Endothelial cell of hepatic sinusoid (primary cell): Measurements from ENCODE around the gene PITPNB.

Experiments
- in situ Hi-C: cut with HindIII; loops from 2 replicates; pipeline ENCODE4 v1.10.0; 2017; ENCODE audit warnings: low sequenced_read_pairs

The PITPNB gene

DNA sequence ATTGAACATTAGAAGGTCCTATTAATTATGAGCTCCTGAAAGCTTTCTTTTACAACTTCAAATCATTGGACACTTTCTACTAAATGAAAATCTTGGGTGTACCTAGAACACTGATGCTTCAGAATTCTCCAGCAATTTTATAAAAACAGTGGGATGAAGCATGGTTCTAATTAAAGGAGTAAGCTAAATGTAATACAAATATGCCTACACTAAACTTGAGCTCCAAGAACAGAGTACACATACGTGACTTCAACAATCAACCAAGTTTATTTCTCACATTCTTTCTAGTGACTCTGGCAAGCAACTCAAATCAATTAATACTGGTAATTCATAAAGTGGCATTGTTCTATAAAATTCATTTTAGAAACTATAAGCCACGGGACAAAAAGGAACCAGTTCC lies 55.5 kb downstream of the PITPNB start:
- in situ Hi-C loops: no loop called here

GRCh38 chr22:27863001-27863400 lies 56.1 kb downstream of the PITPNB start:
- in situ Hi-C loops: no loop called here

- in situ Hi-C loops: no loop called here
These were observed 59.7 kb downstream of the PITPNB start for GRCh38 chr22:27859336-27859735.

GRCh38 chr22:27858626-27859025 lies 60.4 kb downstream of the PITPNB start:
- in situ Hi-C loops: no loop called here

DNA sequence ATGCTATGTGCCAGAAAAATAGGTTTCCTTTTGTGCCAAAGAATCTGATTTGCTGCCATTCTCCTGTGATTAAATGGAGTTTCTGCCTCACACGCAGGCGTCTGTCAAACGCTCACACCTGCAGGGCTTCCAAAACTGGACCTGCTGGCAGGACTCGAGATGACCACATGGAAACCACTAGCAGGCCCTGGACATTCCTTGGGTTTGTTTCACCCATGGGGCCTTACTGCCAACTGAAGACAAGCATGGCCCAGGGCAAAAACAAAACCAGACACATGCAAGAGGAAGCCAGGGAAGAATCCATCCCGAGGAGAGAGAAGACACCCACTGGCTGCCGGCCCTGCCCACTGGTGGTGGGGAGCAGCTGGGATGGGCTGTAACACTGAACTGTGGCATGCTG lies 61.6 kb downstream of the PITPNB start:
- in situ Hi-C loops: no loop called here

DNA sequence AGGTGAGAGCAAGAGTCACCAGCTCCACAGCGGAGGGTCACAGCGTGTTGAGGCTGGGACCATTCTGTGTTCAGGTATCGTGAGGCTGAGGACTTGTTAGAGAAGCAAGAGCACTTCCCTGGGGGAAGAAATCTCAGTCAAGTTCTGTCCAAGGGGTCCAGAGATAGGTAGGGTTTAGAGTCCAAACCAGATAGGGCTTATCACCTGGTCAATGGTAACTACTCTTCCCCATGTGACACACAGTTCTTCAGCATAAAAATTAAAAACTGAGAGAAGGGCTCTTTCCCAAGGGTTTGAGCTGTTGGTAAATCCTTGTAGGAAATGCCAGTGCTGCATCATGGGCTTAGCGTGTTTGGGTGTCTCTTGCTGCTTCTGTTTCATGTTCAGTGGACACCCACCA lies 62.7 kb downstream of the PITPNB start:
- in situ Hi-C loops: no loop called here

- in situ Hi-C loops: no loop called here
These were observed 65.6 kb downstream of the PITPNB start for GRCh38 chr22:27853424-27853823.

DNA sequence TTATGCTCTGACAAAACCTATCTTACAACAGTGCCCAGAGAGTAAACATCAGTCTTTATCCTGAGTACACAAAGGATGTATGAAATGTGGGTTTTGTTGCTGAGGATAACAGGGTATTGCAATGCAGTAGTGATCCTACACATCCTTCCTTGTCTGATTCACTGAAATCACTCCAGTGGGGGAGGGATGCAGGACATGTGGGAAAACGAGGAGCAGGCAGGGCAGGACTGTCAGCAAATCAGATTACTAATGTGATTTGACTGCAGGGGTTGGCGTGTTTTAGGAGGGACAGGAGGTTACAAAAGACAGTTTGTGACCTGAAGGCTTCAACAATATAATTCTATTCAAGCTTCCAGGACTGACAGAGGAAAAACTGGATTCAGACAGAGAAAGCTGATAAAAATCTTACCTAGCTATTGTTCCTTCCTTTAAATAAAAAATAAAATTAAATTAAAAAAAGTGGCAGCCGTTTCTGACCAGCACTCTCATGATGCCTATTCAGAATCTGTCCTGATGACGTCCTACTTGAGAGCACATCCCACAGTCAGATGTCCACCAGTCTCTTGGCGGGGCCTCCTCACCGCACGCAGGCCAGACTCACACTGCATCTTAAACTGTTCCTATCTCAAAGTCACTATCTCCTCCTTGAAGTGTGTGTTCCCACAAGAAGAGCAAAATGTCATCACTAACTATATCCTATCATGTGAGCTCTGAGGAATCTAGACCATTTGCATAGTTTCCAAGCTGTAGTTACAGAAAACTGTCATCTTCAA lies 66.9 kb downstream of the PITPNB start:
- in situ Hi-C loops: no loop called here

DNA sequence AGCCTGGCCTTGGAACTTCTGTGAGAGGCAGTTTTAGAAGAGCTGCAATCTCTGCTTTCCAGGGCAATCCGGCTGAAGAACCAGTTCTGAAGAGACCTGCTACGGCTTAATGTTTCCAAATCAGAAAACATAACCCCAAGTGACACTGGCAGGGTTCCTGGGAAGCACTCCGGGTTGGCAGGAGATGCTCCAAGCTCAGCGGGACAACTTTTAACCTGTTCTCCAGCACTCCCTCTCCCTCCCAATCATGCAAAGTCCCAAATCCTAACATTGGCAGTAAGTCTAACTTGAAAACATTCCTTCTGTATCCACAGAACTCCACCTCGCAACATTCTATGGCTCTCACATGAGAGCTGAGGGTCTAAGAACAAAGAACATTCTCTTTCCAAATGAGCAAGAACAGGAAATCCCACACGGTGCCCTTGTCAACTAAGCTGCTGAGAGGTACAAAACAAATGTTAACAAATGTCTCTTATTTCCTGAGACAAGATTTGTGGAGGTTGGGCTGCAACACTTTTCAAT lies 69.0 kb downstream of the PITPNB start:
- in situ Hi-C loops: no loop called here

DNA sequence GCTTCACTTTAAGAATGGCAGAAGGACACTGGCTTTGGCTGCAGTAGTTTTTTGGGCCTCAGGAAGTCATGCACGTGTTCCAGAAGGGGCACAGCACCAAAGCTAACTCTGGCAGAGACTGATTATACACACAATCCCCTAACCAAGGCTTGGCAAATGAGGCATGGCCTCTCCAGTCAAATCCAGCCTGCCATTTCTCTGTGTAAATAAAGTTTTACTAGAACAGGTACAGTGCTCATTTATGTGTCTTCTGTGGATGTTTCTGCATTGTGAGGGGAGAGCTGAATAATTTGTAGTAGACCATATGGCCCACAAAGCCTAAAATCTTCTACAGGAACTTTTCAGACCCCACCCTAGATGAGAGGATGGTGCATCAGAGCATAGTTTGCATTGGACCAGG lies 71.1 kb downstream of the PITPNB start:
- in situ Hi-C loops: no loop called here

GRCh38 chr22:27846910-27847309 lies 72.1 kb downstream of the PITPNB start:
- in situ Hi-C loops: no loop called here

GRCh38 chr22:27846248-27846757 lies 72.8 kb downstream of the PITPNB start:
- in situ Hi-C loops: no loop called here

DNA sequence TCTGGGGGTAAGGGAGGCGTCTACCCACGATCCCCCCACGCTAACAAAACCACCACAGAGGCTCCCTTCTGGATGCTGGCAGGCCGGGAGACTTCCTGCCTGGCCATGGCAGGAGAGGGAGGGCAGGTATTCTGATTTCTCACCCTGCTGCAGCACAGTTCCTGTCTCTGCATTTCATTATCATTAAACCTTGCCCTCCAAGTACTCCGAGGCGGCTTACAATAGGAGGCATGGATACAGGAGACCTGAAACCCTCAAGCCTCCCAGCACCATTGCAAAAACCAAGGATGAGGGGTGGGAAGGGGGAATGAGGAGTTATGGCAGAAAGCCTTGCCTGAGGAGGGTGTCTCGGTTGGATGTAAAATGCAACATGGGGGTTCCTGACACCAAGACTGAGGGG lies 73.4 kb downstream of the PITPNB start:
- in situ Hi-C loops: no loop called here

- in situ Hi-C loops: no loop called here
These were observed 74.1 kb downstream of the PITPNB start for GRCh38 chr22:27844656-27845591.

GRCh38 chr22:27844256-27844655 lies 74.8 kb downstream of the PITPNB start:
- in situ Hi-C loops: no loop called here

DNA sequence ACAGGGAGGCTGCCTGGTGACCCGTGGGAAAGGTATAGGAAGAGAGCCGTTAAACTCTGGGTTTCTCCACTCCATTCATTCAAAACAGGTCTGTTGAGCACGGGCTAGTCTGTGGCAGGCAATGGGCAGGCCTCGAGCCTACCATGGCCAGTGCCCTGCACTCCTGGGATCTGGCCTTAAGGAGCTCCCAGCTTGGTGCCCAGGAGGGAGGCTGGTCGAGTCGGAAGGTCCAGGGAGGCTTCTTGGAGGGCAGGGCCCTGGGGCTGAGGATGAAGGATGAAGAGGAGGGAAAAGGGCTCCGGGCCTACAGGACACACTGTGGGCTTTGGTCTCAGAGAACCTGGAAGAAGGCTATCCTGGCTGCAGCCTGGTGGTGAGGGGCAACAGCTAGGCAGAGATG lies 75.6 kb downstream of the PITPNB start:
- in situ Hi-C loops: no loop called here

- in situ Hi-C loops: no loop called here
These were observed 76.2 kb downstream of the PITPNB start for GRCh38 chr22:27842669-27843431.

DNA sequence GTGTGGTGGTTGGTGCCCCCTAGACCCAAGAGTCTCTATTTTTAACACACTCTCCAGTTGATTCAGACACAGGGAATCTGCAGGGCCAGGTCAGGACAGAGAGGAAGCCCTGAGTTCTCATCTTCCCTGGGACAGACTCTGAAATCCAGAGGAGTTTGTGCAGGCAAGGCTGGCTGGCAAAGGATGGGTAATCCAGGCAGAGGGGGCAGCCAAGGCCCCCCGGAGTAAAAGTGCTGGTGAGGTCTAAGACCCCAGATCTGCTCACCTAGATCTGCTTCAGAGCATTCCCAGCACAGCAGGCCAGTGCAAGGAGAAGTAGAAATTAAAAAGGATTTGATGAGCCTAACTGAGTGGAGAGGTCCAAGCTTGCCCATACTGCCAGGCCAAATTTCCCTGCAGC lies 76.9 kb downstream of the PITPNB start:
- in situ Hi-C loops: no loop called here

DNA sequence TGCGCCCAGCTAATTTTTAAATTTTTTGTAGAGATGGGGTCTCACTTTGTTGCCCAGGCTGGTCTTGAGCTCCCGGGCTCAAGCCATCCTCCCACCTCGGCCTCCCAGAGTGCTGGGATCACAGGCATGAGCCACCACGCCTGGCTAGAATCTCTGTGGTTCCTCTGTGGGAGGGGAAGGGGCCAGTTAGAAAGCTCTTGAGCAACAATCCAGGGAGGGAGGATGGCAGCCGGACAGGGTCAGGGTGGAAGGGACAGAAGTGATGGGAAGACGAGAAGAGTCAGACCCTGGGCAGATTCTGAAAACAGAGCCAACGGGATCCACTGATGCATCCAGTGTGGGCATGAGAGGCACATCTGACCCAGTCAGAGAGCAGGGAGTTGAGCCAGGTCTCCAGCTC lies 78.6 kb downstream of the PITPNB start:
- in situ Hi-C loops: no loop called here

GRCh38 chr22:27839057-27839660 lies 79.9 kb downstream of the PITPNB start:
- in situ Hi-C loops: no loop called here
